ENCODE measurements around the gene LYZ.

The LYZ gene

GRCh38 chr12:69339999-69340398, 8.2 kb upstream of the LYZ start:
- Histone ChIP-seq H3K18ac (ENCODE audit: low read depth in 1 of 2, low read length in 2 of 2) (no peak overlapping the region), H3K23ac (ENCODE audit: low read length in 2 of 2) (no peak overlapping the region)
- DNase-seq, result no peak

GRCh38 chr12:69341328-69341727, 6.9 kb upstream of the LYZ start:
- H3K79me1 ChIP-seq (replicated peaks; ENCODE audit: low read length, poor library complexity, severe bottlenecking), result no peaks in the 10 kb centered on the region
- no peaks in the 10 kb centered on the region for H3K36me3 ChIP-seq (ENCODE audit: control insufficient read depth in 1 of 2, insufficient read depth in 2 of 2, low read depth in 1 of 2, low read length in 2 of 2)
- H3K9ac ChIP-seq (ENCODE audit: low read length), result no peak overlapping the region
- H3K18ac ChIP-seq (ENCODE audit: low read depth in 1 of 2, low read length in 2 of 2), result no peak overlapping the region
- H3K9me3 ChIP-seq (ENCODE audit: control insufficient read depth, low read length), result no peaks in the 10 kb centered on the region
- H3K4me2 ChIP-seq (ENCODE audit: low read length, poor library complexity, severe bottlenecking), result no peak overlapping the region
- H2BK120ac ChIP-seq (ENCODE audit: low read depth, low read length), result no peak overlapping the region
- no peak overlapping the region for H2BK12ac ChIP-seq (ENCODE audit: low read length in 2 of 2)
- H3K23ac ChIP-seq (ENCODE audit: low read length in 2 of 2), result no peak overlapping the region
- no peak overlapping the region for H3K27ac ChIP-seq (ENCODE audit: low read length, poor library complexity, severe bottlenecking)
- no peak overlapping the region for H3K14ac ChIP-seq (ENCODE audit: low read length in 2 of 2)
- H2BK15ac ChIP-seq (ENCODE audit: low read depth, poor library complexity, severe bottlenecking), result no peak overlapping the region
- no peak overlapping the region for H4K91ac ChIP-seq (ENCODE audit: low read length)
- no peak overlapping the region for H3K4me3 ChIP-seq (ENCODE audit: insufficient read depth in 1 of 2, low read depth in 1 of 2, low read length in 2 of 2)
- no peak overlapping the region for H4K8ac ChIP-seq (ENCODE audit: low read length)
- H3K4me1 ChIP-seq (ENCODE audit: control insufficient read depth, insufficient read depth, low read depth, low read length), result no peaks in the 10 kb centered on the region
- WGBS, result 83% methylated on average over 4 of the region's 5 CpGs
- no peak for DNase-seq
- H2BK5ac ChIP-seq (ENCODE audit: low read depth, low read length, poor library complexity, severe bottlenecking), result no peak overlapping the region
- H3K27me3 ChIP-seq (ENCODE audit: control insufficient read depth in 1 of 2, insufficient read depth in 1 of 2, low read length in 2 of 2), result peaks cover 0 to 4% of the 10 kb centered on the region in 2 experiments
- H2AFZ ChIP-seq (ENCODE audit: low read depth, low read length), result no peak overlapping the region
- H3K4ac ChIP-seq (ENCODE audit: low read depth in 1 of 2, low read length in 2 of 2), result no peak overlapping the region
- no peak overlapping the region for H2AK5ac ChIP-seq (ENCODE audit: low read length, severe bottlenecking)

More at GRCh38 chr12:69339999-69340398, 8.2 kb upstream of the LYZ start:
- H4K8ac ChIP-seq (ENCODE audit: low read length), result no peak overlapping the region
- H3K4me3 ChIP-seq (ENCODE audit: insufficient read depth in 1 of 2, low read depth in 1 of 2, low read length in 2 of 2), result no peak overlapping the region
- no peak overlapping the region for H2AFZ ChIP-seq (ENCODE audit: low read depth, low read length)
- no peaks in the 10 kb centered on the region for H3K79me1 ChIP-seq (replicated peaks; ENCODE audit: low read length, poor library complexity, severe bottlenecking)
- no peaks in the 10 kb centered on the region for H3K9me3 ChIP-seq (ENCODE audit: control insufficient read depth, low read length)
- no peak overlapping the region for H3K14ac ChIP-seq (ENCODE audit: low read length in 2 of 2)
- 89% methylated on average over 1 of the region's 2 CpGs for WGBS
- H2BK5ac ChIP-seq (ENCODE audit: low read depth, low read length, poor library complexity, severe bottlenecking), result no peak overlapping the region
- H3K27me3 ChIP-seq (ENCODE audit: control insufficient read depth in 1 of 2, insufficient read depth in 1 of 2, low read length in 2 of 2), result peaks cover 0 to 7% of the 10 kb centered on the region in 2 experiments
- no peak overlapping the region for H3K9ac ChIP-seq (ENCODE audit: low read length)
- H2BK15ac ChIP-seq (ENCODE audit: low read depth, poor library complexity, severe bottlenecking), result no peak overlapping the region
- H2AK5ac ChIP-seq (ENCODE audit: low read length, severe bottlenecking), result no peak overlapping the region
- no peak overlapping the region for H2BK120ac ChIP-seq (ENCODE audit: low read depth, low read length)
- no peaks in the 10 kb centered on the region for H3K4me1 ChIP-seq (ENCODE audit: control insufficient read depth, insufficient read depth, low read depth, low read length)
- no peak overlapping the region for H3K4ac ChIP-seq (ENCODE audit: low read depth in 1 of 2, low read length in 2 of 2)
- H2BK12ac ChIP-seq (ENCODE audit: low read length in 2 of 2), result no peak overlapping the region
- no peak overlapping the region for H3K4me2 ChIP-seq (ENCODE audit: low read length, poor library complexity, severe bottlenecking)
- H3K36me3 ChIP-seq (ENCODE audit: control insufficient read depth in 1 of 2, insufficient read depth in 2 of 2, low read depth in 1 of 2, low read length in 2 of 2), result no peaks in the 10 kb centered on the region
- H3K27ac ChIP-seq (ENCODE audit: low read length, poor library complexity, severe bottlenecking), result no peak overlapping the region
- H4K91ac ChIP-seq (ENCODE audit: low read length), result no peak overlapping the region

GRCh38 chr12:69342421-69342820, 5.8 kb upstream of the LYZ start:
- no peaks in the 10 kb centered on the region for H3K36me3 ChIP-seq (ENCODE audit: control insufficient read depth in 1 of 2, insufficient read depth in 2 of 2, low read depth in 1 of 2, low read length in 2 of 2)
- H3K79me1 ChIP-seq (replicated peaks; ENCODE audit: low read length, poor library complexity, severe bottlenecking), result no peaks in the 10 kb centered on the region
- H4K8ac ChIP-seq (ENCODE audit: low read length), result no peak overlapping the region
- H3K4me3 ChIP-seq (ENCODE audit: insufficient read depth in 1 of 2, low read depth in 1 of 2, low read length in 2 of 2), result no peak overlapping the region
- H3K18ac ChIP-seq (ENCODE audit: low read depth in 1 of 2, low read length in 2 of 2), result no peak overlapping the region
- no peak overlapping the region for H3K4me2 ChIP-seq (ENCODE audit: low read length, poor library complexity, severe bottlenecking)
- H2BK12ac ChIP-seq (ENCODE audit: low read length in 2 of 2), result no peak overlapping the region
- no peak for DNase-seq
- H2BK5ac ChIP-seq (ENCODE audit: low read depth, low read length, poor library complexity, severe bottlenecking), result no peak overlapping the region
- H2BK15ac ChIP-seq (ENCODE audit: low read depth, poor library complexity, severe bottlenecking), result no peak overlapping the region
- no peak overlapping the region for H3K14ac ChIP-seq (ENCODE audit: low read length in 2 of 2)
- H3K9me3 ChIP-seq (ENCODE audit: control insufficient read depth, low read length), result no peaks in the 10 kb centered on the region
- H3K9ac ChIP-seq (ENCODE audit: low read length), result no peak overlapping the region
- H3K27me3 ChIP-seq (ENCODE audit: control insufficient read depth in 1 of 2, insufficient read depth in 1 of 2, low read length in 2 of 2), result peaks cover 0 to 4% of the 10 kb centered on the region in 2 experiments
- H2AK5ac ChIP-seq (ENCODE audit: low read length, severe bottlenecking), result no peak overlapping the region
- H2AFZ ChIP-seq (ENCODE audit: low read depth, low read length), result no peak overlapping the region
- no peak overlapping the region for H2BK120ac ChIP-seq (ENCODE audit: low read depth, low read length)
- H3K23ac ChIP-seq (ENCODE audit: low read length in 2 of 2), result no peak overlapping the region
- no peak overlapping the region for H3K27ac ChIP-seq (ENCODE audit: low read length, poor library complexity, severe bottlenecking)
- no peaks in the 10 kb centered on the region for H3K4me1 ChIP-seq (ENCODE audit: control insufficient read depth, insufficient read depth, low read depth, low read length)
- WGBS, result 91% methylated on average over 2 of the region's 2 CpGs
- H3K4ac ChIP-seq (ENCODE audit: low read depth in 1 of 2, low read length in 2 of 2), result no peak overlapping the region
- H4K91ac ChIP-seq (ENCODE audit: low read length), result no peak overlapping the region

- no peaks in the 10 kb centered on the region for H3K36me3 ChIP-seq (ENCODE audit: control insufficient read depth in 1 of 2, insufficient read depth in 2 of 2, low read depth in 1 of 2, low read length in 2 of 2)
Observed at GRCh38 chr12:69343357-69343756, 4.8 kb upstream of the LYZ start.

More at GRCh38 chr12:69343357-69343756, 4.8 kb upstream of the LYZ start:
- Histone ChIP-seq H3K4me1 (ENCODE audit: control insufficient read depth, insufficient read depth, low read depth, low read length) (no peaks in the 10 kb centered on the region), H2AK5ac (ENCODE audit: low read length, severe bottlenecking) (no peak overlapping the region), H2AFZ (ENCODE audit: low read depth, low read length) (no peak overlapping the region), H2BK5ac (ENCODE audit: low read depth, low read length, poor library complexity, severe bottlenecking) (no peak overlapping the region), H3K79me1 (replicated peaks; ENCODE audit: low read length, poor library complexity, severe bottlenecking) (no peaks in the 10 kb centered on the region), H3K27ac (ENCODE audit: low read length, poor library complexity, severe bottlenecking) (no peak overlapping the region), H3K4me2 (ENCODE audit: low read length, poor library complexity, severe bottlenecking) (no peak overlapping the region), H3K14ac (ENCODE audit: low read length in 2 of 2) (no peak overlapping the region), H4K91ac (ENCODE audit: low read length) (no peak overlapping the region), H3K4me3 (ENCODE audit: insufficient read depth in 1 of 2, low read depth in 1 of 2, low read length in 2 of 2) (no peak overlapping the region), H3K9me3 (ENCODE audit: control insufficient read depth, low read length) (no peaks in the 10 kb centered on the region), H3K18ac (ENCODE audit: low read depth in 1 of 2, low read length in 2 of 2) (no peak overlapping the region), H3K23ac (ENCODE audit: low read length in 2 of 2) (no peak overlapping the region), H2BK12ac (ENCODE audit: low read length in 2 of 2) (no peak overlapping the region), H3K27me3 (ENCODE audit: control insufficient read depth in 1 of 2, insufficient read depth in 1 of 2, low read length in 2 of 2) (peaks cover 0 to 4% of the 10 kb centered on the region in 2 experiments), H2BK120ac (ENCODE audit: low read depth, low read length) (no peak overlapping the region), H2BK15ac (ENCODE audit: low read depth, poor library complexity, severe bottlenecking) (no peak overlapping the region), H4K8ac (ENCODE audit: low read length) (no peak overlapping the region), H3K4ac (ENCODE audit: low read depth in 1 of 2, low read length in 2 of 2) (no peak overlapping the region), H3K9ac (ENCODE audit: low read length) (no peak overlapping the region)
- no peak for DNase-seq
- 100% methylated on average over 2 of the region's 3 CpGs for WGBS
